Activated CD4-positive, alpha-beta T cell treated with anti-CD3 and anti-CD28 coated beads, Interleukin-2, amount 10 ng/mL, durations not matched to agents 7 days and 5 days (primary cell): Measurements from ENCODE around the gene CKB. TPM values are rescaled to one million over a fixed set of nuclear protein-coding genes. Genes with fewer than 3 reads are reported as not detected.

Experiments
- CTCF ChIA-PET: fragments of 350-600 bp; sonication (Branson Sonifier 250); formaldehyde crosslinking; loops from one replicate; lab custom pipeline; 2021; ENCODE audit warnings: antibody characterized with exemption; lab: Charles Lee
- POLR2A ChIA-PET: fragments of 350-600 bp; sonication (Branson Sonifier 250); formaldehyde crosslinking; loops from one replicate; lab custom pipeline; 2021; ENCODE audit warnings: antibody characterized with exemption; lab: Charles Lee
- DNase-seq: peaks from one replicate; pipeline ENCODE4 v3.0.0-alpha.2; 2020
- H3K27ac Mint-ChIP-seq: one replicate; pipeline ENCODE4 v1.8.0; 2021; ENCODE audit warnings: mild to moderate bottlenecking, moderate library complexity, mixed read lengths
- H3K27me3 Mint-ChIP-seq: one replicate; pipeline ENCODE4 v1.8.0; 2021; ENCODE audit warnings: mixed read lengths
- H3K36me3 Mint-ChIP-seq: one replicate; pipeline ENCODE4 v1.8.0; 2021; ENCODE audit warnings: low read depth, mixed read lengths
- H3K4me1 Mint-ChIP-seq: one replicate; pipeline ENCODE4 v1.8.0; 2021; ENCODE audit warnings: mixed read lengths
- H3K4me3 Mint-ChIP-seq: one replicate; pipeline ENCODE4 v1.8.0; 2021; ENCODE audit warnings: mild to moderate bottlenecking, moderate library complexity, mixed read lengths
- H3K9me3 Mint-ChIP-seq: one replicate; pipeline ENCODE4 v1.8.0; 2021; ENCODE audit warnings: mixed read lengths
- total RNA-seq, 2 experiments: library from RNA; stranded (reverse); gene quantifications; one replicate each; pipeline ENCODE4 v1.2.3, GENCODE V29; 2021

The CKB gene
- total RNA-seq, 2 experiments from 2014 or later = 0.52 to 0.67 TPM

GRCh38 chr14:103540821-103541708 is 18.4 kb upstream of the CKB start:
- POLR2A ChIA-PET = no interaction called here
- Mint-ChIP-seq H3K4me1 (no peaks in the 10 kb centered on the region), H3K36me3 (no peaks in the 10 kb centered on the region), H3K27ac (no peak overlapping the region), H3K4me3 (no peak overlapping the region), H3K9me3 (no peaks in the 10 kb centered on the region), H3K27me3 (no peaks in the 10 kb centered on the region)
- CTCF ChIA-PET = interaction anchor here (1.1 kb wide), 1 partner anchor 21 kb away, joined by 3 read pairs; no protein-coding TSS in a partner anchor
- DNase-seq = no peak

DNA sequence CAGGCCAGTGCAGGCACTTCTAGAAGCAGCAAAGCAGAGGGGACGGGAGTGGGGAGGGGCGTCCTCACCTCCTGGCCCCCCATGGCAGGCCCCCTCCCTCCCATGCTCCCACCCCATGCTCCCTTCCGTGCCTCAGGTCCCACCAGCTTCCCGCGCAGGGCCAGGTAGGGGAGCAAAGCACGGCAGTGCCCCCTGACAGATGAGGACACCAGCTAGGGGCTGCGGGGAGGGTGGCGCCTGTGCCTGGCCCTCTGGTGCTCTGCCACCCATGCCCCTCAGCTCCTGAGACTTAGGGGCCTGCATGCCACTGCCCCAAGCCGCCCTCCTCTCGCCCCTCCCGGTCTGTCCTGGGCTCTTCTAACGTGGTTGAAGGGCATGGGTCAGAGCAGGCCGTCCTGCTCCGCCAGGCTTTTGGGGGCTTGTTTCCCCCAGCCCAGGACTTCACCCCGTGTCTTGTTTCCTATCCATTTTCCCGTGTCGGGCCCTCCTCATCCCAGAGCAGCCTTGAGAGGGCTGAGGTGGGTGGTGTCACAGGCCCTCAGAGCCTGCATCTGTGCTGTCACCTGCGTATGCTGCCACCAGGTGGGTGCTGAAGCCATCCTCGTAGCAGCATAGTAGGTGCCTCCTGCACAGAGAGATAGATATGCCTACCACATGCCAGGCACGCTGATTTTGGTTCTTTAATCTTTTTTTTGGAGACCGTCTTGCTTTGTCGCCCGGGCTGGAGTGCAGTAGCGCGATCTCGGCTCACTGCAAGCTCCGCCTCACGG is 16.6 kb upstream of the CKB start:
- POLR2A ChIA-PET = no interaction called here
- H3K4me3 Mint-ChIP-seq = no peak overlapping the region
- H3K9me3 Mint-ChIP-seq = no peaks in the 10 kb centered on the region
- H3K4me1 Mint-ChIP-seq = no peaks in the 10 kb centered on the region
- H3K36me3 Mint-ChIP-seq = no peaks in the 10 kb centered on the region
- CTCF ChIA-PET = interaction anchor here (1.0 kb wide), 1 partner anchor 8 kb away, joined by 6 read pairs; no protein-coding TSS in a partner anchor
- no peak overlapping the region for H3K27ac Mint-ChIP-seq
- H3K27me3 Mint-ChIP-seq = no peaks in the 10 kb centered on the region
- DNase-seq = no peak

DNA sequence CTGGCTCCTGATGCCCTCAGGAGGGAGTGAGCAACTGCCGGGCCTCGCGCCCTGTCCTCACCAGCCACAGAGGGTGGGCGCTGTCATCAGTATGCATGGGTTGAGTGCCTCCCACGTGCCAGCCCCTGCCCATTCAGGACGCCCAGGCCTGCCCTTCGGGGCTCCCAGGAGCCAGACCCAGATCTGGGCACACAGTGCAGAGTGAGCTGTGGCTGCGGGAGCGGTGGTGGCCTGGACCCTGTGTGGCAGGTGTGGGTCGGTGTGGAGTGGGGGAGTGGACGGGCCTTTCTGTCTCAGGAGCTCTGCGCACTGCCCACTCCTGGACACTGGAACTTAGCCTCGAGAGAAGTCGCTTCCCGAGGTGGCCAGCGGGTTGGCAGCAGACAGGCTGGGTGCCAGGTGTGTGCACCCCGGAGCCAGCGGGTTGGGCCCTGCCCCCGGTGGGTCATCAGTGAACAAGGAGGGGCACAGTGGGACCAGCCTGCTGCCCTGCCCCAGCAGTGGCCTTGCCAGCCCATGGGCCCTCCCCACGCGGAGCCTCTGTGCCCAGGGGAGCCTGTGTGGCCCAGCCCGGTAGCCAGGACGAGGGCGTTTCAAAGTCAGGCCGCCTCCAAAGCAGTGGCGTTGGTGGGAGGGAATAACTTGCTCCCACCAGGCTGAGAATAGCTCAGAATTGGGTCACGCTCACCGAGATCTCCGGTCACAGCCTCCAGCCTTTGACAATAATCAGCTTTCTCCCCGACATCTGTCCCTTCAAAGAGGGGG is 15.8 kb upstream of the CKB start:
- CTCF ChIA-PET = interaction anchor here (1.0 kb wide), 1 partner anchor 9 kb away, joined by 6 read pairs; no protein-coding TSS in a partner anchor
- POLR2A ChIA-PET = no interaction called here

GRCh38 chr14:103537175-103537990 is 14.8 kb upstream of the CKB start:
- no peak for DNase-seq
- Mint-ChIP-seq H3K4me3 (no peak overlapping the region), H3K36me3 (no peaks in the 10 kb centered on the region), H3K27me3 (no peaks in the 10 kb centered on the region), H3K9me3 (no peaks in the 10 kb centered on the region), H3K4me1 (no peaks in the 10 kb centered on the region), H3K27ac (no peak overlapping the region)
- CTCF ChIA-PET = interaction anchor here (1.3 kb wide), 1 partner anchor 16 kb away, joined by 3 read pairs; no protein-coding TSS in a partner anchor
- POLR2A ChIA-PET = no interaction called here

More for the DNA sequence above, 15.8 kb upstream of the CKB start:
- Mint-ChIP-seq H3K4me1 (no peaks in the 10 kb centered on the region), H3K36me3 (no peaks in the 10 kb centered on the region), H3K27ac (no peak overlapping the region), H3K27me3 (no peaks in the 10 kb centered on the region), H3K9me3 (no peaks in the 10 kb centered on the region), H3K4me3 (no peak overlapping the region)
- DNase-seq = no peak

DNA sequence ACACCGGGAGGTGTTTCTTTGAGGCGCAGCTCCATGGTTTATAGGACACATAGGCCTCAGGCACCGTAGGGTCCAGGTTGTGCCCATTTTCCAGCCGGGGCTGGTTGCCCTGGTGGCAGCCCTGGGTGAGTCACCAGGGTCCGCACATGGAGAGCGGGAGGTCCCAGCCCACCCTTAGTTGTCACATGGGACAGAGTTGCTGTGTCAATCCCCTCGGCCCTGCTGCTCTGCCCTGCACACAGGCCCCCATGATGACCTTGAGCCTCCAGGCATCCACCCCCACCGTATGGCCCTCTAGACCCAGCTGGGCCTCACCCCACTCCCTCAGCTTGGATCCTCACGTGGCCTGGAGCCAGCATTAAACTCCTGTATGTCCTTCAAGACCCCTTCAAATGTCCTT is 14.1 kb upstream of the CKB start:
- H3K9me3 Mint-ChIP-seq = no peaks in the 10 kb centered on the region
- POLR2A ChIA-PET = no interaction called here
- no peak for DNase-seq
- CTCF ChIA-PET = interaction anchor here (1.3 kb wide), 1 partner anchor 16 kb away, joined by 3 read pairs; no protein-coding TSS in a partner anchor
- no peak overlapping the region for H3K4me3 Mint-ChIP-seq
- H3K4me1 Mint-ChIP-seq = peaks cover under 1% of the 10 kb centered on the region
- H3K27ac Mint-ChIP-seq = no peak overlapping the region
- H3K36me3 Mint-ChIP-seq = no peaks in the 10 kb centered on the region
- H3K27me3 Mint-ChIP-seq = no peaks in the 10 kb centered on the region

DNA sequence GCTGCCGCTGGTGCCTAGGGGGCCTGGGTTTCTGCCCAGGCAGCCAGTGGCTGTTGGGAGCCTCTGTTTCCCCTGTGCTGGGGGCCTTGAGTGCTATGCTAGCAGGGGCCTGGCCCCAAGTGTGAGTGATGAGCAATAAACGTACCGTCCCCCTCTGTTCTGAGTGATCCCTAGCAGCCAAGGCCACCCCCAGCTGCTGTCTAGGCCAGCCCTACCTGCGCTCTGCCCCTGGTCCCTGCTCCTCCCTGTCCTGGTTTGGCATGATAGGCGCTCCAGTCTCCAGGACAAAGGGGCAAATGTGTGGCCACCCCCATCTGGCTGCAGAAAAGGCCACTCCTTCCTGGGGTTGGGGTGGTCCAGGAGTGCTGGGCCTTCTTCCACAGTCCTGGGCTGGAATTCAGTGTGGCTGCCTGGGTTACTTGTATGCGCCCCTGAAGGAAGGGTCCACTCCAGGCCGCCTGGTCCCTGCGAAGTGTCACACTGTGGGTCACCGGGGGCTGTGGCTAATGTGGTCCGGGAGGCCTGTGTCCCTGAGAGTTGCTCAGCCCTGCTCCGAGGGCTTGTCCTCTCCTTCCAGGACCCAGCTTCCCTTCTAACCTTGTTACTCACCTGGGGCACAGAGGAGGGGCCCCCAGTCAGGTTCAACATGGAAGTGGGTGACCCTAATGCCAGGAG is 13.4 kb upstream of the CKB start:
- POLR2A ChIA-PET = no interaction called here
- H3K4me3 Mint-ChIP-seq = no peak overlapping the region
- CTCF ChIA-PET = interaction anchor here (0.6 to 2.1 kb wide), 3 partner anchors 15 to 21 kb away, joined by 3 to 7 read pairs (median 3); no protein-coding TSS in a partner anchor
- H3K9me3 Mint-ChIP-seq = no peaks in the 10 kb centered on the region
- no peaks in the 10 kb centered on the region for H3K36me3 Mint-ChIP-seq
- DNase-seq = no peak
- no peak overlapping the region for H3K27ac Mint-ChIP-seq
- H3K4me1 Mint-ChIP-seq = peaks cover 7% of the 10 kb centered on the region
- no peaks in the 10 kb centered on the region for H3K27me3 Mint-ChIP-seq

DNA sequence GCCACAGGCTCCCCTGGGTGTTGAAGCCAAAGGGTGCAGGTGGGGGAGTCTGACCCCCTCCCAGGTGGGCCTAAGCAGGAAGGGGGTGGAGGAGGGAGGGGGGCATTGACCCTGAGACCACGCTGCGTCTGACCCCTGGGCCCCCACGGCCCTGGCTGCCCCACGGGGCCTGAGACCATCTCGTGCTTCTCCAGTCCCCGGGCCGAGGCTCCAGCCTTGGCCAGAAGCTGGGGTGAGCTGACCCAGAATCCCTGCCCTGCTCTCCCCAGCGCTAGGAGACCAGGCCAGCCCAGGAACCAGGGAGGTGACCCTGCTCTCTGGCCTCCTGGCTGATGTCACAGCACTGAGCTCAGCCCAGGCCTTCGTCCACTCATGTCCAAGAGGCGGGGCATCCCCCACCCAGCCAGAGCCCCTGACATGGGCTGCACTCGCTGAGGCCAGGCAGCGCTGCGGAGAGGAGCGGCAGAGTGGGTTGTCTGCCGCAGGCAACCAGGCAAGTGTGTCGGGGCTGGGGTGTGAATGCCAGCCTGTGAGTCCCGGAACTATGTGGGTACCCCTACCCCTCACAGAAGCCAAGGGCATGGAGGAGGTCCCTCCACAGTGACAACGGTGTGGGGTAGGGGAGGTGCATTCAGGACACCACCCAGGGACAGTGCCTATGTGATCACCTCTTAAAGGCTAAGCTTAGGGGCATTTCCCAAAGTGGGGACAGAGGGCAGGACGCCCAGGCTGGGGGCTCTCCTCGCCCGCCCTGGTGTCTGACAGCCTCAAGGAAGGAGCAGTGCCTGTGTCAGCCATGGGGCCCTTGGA is 12.7 kb upstream of the CKB start:
- Mint-ChIP-seq H3K36me3 (no peaks in the 10 kb centered on the region), H3K9me3 (no peaks in the 10 kb centered on the region), H3K27ac (no peak overlapping the region), H3K27me3 (no peaks in the 10 kb centered on the region), H3K4me3 (no peak overlapping the region), H3K4me1 (peaks cover 11% of the 10 kb centered on the region)
- DNase-seq = no peak
- CTCF ChIA-PET = interaction anchor here (1.0 to 2.1 kb wide), 2 partner anchors 12 to 17 kb away, joined by 3 to 7 read pairs; no protein-coding TSS in a partner anchor
- POLR2A ChIA-PET = no interaction called here

DNA sequence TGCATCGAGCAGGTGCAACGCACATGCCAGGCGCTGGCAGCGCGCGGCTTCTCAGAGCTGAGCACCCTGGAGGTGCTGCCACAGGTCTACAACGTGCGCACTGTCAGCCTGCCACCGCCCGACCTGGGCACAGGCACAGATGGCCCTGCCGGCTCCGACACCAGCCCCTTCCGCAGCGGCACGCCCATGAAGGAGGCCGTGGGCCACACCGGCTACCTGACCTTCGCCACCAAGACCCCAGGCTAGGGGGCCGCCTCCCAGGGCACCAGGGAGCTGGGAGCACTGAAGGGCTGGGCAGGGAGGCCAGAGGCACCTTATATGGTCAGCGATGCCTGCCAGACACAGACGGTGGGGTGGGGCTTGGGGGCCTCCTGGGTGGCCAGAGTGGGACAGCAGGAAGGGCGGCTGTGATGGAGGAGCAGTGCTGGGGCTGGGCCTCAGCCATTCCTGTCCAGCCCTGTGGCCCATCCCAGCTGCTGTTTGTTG is 12.0 kb upstream of the CKB start:
- POLR2A ChIA-PET = no interaction called here
- no peaks in the 10 kb centered on the region for H3K36me3 Mint-ChIP-seq

GRCh38 chr14:103533999-103534575 is 11.5 kb upstream of the CKB start:
- peaks cover 20% of the 10 kb centered on the region for H3K4me1 Mint-ChIP-seq
- no peak overlapping the region for H3K27ac Mint-ChIP-seq
- ChIA-PET CTCF (interaction anchor here (1.0 to 2.1 kb wide), 2 partner anchors 13 to 16 kb away, joined by 3 to 7 read pairs; no protein-coding TSS in a partner anchor), POLR2A (no interaction called here)
- no peak overlapping the region for H3K4me3 Mint-ChIP-seq
- DNase-seq = no peak
- no peaks in the 10 kb centered on the region for H3K9me3 Mint-ChIP-seq
- no peaks in the 10 kb centered on the region for H3K27me3 Mint-ChIP-seq
- H3K36me3 Mint-ChIP-seq = peaks cover 2% of the 10 kb centered on the region

More for the DNA sequence above, 12.0 kb upstream of the CKB start:
- no peak for DNase-seq
- Mint-ChIP-seq H3K4me1 (peaks cover 18% of the 10 kb centered on the region), H3K9me3 (no peaks in the 10 kb centered on the region), H3K4me3 (no peak overlapping the region), H3K27ac (no peak overlapping the region), H3K27me3 (no peaks in the 10 kb centered on the region)
- CTCF ChIA-PET = interaction anchor here (1.0 to 2.1 kb wide), 2 partner anchors 13 to 16 kb away, joined by 3 to 7 read pairs; no protein-coding TSS in a partner anchor
